Peyer's patch (tissue), 4 donors: ENCODE measurements around the gene LDLRAD4.

ENCODE experiments used
- POLR2A ChIP-seq, 2 donors: fragments of 450-650 bp; IDR thresholded peaks; one replicate each; pipeline ENCODE4 v1.5.1; 2017; ENCODE audit warnings: antibody characterized with exemption in 2 of 2, mild to moderate bottlenecking in 2 of 2, moderate library complexity in 2 of 2
- TF ChIP-seq, protein P1 (sequence below), 6 experiments: fragments of 450-650 bp in 4 of 6; fragments of 200-600 bp in 2 of 6; sonication (generic) in 1 of 6; IDR thresholded peaks; one replicate each; pipeline ENCODE4 v1.5.1; 2017 to 2019; ENCODE audit warnings: antibody characterized with exemption in 6 of 6, mild to moderate bottlenecking in 3 of 6, moderate library complexity in 1 of 6

DNA sequence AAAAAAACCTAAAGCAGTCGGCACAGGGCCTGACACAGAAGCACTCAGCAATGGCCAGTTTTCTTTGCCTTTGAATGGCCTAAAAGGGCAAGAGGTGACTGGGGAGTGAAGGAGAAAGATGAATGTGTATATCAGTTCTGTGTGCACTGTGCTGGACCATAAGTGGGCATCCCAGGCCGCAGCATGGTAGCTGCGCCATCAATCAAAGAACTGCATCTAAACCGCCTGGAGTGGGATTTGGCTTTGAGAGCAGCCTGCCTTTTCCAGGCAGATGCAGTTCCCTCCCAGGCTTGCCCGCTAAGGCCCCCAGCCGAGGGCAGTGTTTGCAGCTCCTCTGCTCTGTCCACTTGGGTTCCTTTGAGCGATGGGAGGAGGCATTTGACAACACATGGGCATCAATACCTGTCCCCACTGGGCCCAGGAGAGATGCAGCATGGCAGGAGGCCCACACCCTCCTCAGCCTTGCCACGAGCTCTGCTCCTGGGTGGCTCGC lies 363.7 kb downstream of the LDLRAD4 start:
- TF ChIP-seq, protein P1, sequence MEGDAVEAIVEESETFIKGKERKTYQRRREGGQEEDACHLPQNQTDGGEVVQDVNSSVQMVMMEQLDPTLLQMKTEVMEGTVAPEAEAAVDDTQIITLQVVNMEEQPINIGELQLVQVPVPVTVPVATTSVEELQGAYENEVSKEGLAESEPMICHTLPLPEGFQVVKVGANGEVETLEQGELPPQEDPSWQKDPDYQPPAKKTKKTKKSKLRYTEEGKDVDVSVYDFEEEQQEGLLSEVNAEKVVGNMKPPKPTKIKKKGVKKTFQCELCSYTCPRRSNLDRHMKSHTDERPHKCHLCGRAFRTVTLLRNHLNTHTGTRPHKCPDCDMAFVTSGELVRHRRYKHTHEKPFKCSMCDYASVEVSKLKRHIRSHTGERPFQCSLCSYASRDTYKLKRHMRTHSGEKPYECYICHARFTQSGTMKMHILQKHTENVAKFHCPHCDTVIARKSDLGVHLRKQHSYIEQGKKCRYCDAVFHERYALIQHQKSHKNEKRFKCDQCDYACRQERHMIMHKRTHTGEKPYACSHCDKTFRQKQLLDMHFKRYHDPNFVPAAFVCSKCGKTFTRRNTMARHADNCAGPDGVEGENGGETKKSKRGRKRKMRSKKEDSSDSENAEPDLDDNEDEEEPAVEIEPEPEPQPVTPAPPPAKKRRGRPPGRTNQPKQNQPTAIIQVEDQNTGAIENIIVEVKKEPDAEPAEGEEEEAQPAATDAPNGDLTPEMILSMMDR (IDR thresholded peaks at IDR 0.05) = no peak
- no peak for TF ChIP-seq POLR2A (IDR thresholded peaks at IDR 0.05)
